NB4 (cell line): ENCODE measurements around the gene CLEC16A.

Source experiments
- CTCF ChIP-seq: IDR thresholded peaks from one replicate; pipeline ENCODE4 v1.5.1; 2012; ENCODE audit warnings: low read depth, low read length
- MYC ChIP-seq: IDR thresholded peaks from 2 replicates; pipeline ENCODE4 v1.6.1; 2011; ENCODE audit warnings: low read depth, low read length

GRCh38 chr16:10921536-10922327 lies 22.6 kb upstream of the CLEC16A start:
- TF ChIP-seq CTCF: no peak
- TF ChIP-seq MYC: no peak
